Ecto neural progenitor cell (in vitro differentiated cells): Measurements from ENCODE around the gene STPG2.

ENCODE experiments used
- DNase-seq: peaks from one replicate; pipeline ENCODE4 v3.0.0-alpha.2; 2018; ENCODE audit warnings: low spot score

STPG2 gene

DNA sequence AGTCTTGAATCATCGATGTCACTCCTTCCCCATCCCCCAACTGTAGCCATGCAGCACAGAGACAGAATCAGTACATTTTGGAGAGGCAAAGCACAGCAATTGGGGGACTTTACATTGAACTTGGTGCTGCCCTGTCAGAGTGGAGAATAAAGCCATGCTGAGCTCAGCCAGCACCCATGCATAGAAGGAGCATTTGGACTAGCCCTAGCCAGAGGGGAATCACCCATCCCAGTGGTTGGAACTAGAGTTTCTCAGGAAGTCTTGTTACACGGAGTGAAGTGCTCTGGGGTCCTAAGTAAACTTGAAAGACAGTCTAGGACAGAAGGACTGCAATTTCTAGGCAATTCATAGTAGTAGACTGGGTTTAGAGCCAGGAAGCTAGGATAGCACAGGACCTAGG lies 49.6 kb downstream of the STPG2 start:
- DNase-seq, result no peak

- DNase-seq, result no peak
These were observed 50.3 kb downstream of the STPG2 start for GRCh38 chr4:98092833-98093439.

DNA sequence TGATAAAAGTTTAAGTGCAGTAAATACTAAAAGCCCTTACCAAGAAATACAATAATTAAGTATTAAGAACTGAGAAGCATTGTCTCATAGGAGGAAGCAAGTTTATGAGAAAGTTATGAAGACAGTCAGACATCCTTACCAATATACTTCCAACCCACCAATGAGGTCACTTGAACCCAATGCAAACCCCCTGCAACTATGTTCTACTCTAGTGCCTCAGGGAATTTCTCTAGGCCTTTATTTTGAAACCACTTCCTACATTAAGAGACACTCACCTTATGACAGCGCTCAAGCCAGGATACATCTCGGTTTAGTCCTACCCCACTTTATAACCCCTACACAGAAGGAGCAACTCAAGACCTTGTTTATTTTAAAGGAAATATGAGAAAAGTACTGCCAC lies 61.3 kb downstream of the STPG2 start:
- DNase-seq, result no peak

DNA sequence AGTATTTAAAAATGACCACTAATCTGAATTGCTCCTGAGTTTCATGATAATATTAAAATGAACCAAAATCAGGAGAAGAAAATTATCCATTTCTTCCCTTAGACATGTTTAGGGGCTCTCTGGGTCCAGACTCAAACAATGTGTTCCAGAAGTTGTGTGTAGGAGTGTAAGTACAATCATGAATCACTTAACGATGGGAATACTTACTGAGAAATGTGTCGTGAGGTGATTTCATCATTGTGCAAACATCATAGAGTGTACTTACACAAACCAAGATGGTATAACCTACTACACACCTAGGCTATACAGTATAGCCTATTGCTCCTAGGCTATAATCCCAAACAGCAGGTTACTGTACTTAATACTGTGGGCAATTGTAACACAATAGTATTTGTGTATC lies 74.8 kb downstream of the STPG2 start:
- DNase-seq, result no peak

GRCh38 chr4:98055800-98056501 lies 87.3 kb downstream of the STPG2 start:
- no peak for DNase-seq

GRCh38 chr4:98046665-98047064 lies 96.6 kb downstream of the STPG2 start:
- DNase-seq, result no peak

- no peak for DNase-seq
These were observed 113.2 kb downstream of the STPG2 start for GRCh38 chr4:98030059-98030458.

GRCh38 chr4:98027827-98028226 lies 115.4 kb downstream of the STPG2 start:
- DNase-seq, result no peak

GRCh38 chr4:98026362-98026761 lies 116.9 kb downstream of the STPG2 start:
- no peak for DNase-seq

- no peak for DNase-seq
These were observed 136.4 kb downstream of the STPG2 start for GRCh38 chr4:98006814-98007412.

DNA sequence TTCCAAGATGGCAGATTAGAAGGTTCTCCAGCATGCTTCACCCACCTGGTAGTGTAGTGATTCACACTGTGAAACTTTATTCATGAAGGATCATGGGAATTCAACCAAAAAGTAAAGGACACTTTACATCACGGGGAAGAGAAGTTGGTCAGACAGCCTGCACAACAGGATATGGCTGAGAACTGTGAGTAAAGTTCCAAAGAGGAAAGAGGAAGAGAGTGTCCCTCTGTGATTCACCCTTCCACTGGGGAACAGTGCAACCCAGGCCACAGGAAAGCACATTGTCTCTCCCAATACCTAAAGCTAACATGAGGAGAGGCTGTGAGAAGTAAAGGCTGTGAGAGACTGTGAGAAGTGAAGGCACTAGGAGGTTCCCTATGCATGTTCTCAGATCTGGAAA lies 137.2 kb downstream of the STPG2 start:
- no peak for DNase-seq

- no peak for DNase-seq
These were observed 142.3 kb downstream of the STPG2 start for GRCh38 chr4:98000940-98001339.

GRCh38 chr4:97998203-97998602 lies 145.1 kb downstream of the STPG2 start:
- DNase-seq, result no peak

GRCh38 chr4:97994765-97995465 lies 148.4 kb downstream of the STPG2 start:
- DNase-seq, result no peak

DNA sequence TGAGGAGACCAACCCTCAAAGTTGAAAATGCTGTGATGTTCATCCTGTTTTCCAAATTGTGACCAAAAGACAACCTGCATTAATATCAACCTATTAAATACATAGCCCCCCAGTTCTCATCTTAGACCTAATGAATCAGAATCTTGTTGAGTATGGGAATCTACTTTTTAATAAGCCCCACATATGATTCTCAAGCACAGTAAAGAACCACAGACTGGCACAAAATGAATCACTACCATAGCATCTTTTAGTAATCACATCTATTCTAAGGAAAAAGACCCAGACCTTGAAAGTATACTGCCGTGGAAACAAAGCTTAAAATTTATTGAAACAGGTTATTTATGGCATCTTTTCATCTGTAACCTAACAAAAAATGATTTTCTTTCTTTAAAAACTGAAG lies 152.9 kb downstream of the STPG2 start:
- DNase-seq, result no peak

DNA sequence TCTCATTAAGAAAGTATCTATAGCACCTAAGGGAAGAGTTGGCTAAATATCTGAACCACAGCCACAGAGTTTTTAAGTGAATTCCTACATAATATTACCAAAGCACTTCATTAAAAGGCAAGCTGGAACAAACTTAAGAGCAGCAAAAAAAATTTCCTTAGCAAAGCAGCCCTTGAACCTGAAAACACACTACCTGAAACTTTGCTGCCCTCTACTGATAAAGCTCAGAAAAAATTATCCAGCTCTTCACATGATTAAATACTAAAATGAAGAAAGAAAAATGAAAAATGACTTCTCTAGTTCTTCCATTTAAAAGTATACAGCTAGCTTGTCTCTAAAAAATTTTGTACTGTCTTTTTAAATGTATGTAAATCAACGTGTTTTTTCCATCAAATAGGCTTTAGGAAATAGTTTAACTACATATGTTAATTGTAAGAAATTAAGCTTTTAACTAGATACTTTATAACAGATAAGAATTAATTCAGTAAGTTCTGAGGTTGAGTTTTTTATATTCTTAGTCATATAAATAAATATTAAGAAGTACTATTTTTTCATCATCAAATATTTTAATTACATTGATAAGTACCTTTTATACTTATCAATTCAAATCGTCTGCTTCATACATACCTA lies 156.1 kb downstream of the STPG2 start:
- DNase-seq, result no peak

DNA sequence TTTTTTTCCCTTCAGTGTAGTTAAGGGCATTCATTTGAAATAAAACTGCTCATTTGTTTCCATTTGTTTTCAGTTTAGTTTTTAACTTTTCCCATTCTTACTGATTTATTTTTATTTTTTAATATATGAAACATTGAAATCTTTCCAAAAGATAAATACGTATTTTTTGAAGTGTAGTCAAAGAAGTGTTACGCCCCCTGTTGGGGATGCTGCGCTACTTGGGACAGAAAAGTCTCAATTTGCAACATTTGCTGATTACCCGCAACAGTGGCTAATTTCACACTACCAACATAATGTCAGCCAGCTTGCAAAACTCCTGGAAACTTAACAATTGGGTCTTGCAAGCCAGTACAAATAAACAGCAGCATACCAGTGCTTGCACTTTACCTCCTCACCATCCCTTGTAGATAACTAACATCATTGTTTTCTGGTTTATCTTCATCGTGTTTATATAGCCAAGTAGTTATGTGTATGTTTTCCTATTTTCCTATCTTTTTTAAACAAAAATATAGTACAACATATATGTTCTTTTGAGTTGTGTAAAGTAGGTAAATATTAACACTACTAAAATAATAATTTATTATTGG lies 158.6 kb downstream of the STPG2 start:
- DNase-seq, result no peak

DNA sequence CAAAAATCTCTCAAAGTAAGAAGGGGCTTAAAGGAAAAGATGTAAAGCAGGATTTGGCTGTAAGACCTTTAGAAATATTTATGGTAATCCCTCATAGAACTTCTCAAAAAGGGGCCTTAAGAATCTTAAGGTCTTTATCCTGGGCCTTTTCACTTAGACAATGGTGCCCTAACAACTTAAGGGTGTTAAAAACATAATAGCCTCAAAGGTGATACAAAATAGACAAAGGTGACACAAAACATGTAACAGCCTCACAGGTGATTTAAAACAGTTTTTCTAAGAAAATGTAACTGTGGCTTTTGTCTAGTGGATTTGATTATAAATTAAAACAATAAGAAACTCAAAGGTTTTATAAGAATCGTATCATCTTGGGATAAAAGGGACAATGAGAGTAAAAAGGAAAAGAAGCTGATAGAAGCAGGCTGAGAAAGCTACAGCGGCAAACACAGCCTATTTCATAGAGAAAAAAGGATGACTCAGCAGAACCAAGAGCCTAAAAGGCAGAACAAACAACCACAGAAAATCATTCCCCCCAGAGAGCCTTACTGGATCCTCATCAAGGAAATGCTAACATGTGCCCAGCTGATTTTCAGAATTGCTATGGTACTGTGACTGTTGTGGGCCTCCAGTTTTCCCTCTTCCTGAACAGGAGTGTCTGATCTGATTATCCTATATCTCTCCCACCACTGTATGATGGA lies 164.3 kb downstream of the STPG2 start:
- DNase-seq, result no peak

DNA sequence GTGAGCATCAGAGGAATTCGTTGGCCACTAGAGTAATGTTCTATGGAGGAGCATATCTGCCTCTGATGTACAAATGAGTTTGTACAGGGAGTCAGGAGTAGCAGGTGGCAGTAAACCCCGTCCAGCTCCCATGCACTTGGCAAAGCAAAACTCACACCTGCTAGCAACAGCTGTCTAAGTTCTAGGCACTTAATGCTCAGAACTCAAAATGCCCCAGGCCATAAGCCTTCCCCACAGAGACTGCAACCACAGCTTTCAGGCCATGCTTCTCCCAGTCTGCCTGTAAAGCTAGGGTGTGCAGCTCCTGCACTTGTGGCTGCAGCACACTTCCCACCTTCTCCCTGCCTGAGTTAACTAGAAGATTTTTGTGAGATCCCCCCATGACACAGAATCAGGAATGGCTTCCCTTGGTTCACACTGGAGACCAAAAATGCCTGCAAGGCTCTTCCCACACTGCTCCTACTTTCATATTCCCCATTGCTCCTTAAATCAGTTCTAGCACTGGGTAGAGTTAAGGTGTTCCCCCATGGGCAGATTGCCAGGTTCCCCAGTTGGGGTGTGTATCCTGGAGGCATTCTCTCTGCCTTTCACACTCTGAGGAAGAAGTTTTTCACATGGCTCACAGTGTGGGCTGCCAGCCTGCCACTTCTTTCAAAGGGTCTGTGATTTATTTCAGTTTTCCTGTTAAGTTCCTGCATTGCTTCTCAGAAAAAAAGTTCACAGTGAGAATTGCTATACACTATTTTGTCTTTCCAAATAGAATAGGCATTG lies 189.9 kb downstream of the STPG2 start:
- DNase-seq, result no peak

DNA sequence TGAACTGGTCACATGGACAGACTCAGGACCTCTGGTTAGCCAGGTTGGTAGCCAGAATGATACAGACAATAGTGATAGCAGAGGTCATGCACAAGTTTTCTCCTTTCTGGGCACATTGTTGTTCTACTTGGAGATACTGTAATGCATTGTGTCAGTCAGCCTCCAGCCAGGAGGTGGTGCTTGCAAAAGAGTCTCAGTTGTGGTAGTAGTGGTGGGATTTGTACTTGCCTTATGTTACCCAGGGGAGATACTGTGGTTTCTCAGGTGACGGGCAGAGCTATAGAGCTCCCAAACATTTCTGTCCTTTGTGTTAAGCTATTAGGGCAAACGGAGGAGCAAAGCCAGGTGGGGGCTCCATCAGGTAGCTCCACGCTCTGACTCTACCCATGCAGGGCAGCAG lies 190.5 kb downstream of the STPG2 start:
- DNase-seq, result no peak

DNA sequence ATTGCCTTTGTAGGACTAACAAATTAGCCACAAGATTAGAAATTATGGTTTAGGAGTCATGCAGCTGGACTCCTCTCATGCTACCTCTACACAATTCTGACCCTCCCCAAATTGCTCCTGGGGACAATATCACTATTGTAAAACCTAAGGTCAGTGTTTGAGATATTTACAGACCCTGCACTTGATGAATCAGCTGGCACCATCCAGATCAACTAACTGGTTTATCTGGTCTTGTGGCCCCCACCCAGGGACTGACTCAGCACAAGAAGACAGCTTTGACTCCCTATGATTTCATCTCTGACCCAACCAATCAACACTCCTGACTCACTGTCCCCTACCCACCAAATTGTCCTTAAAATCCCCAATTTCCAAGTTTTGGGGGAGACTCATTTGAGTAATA lies 192.4 kb downstream of the STPG2 start:
- no peak for DNase-seq
